GM12801 (cell line): Measurements from ENCODE around the gene C2CD4B.

Source experiments
- CTCF ChIP-seq: IDR thresholded peaks from one replicate; pipeline ENCODE4 v1.5.1; 2011; ENCODE audit warnings: control low read depth; ENCODE audit not compliant: insufficient read length; ENCODE audit errors: extremely low read depth

C2CD4B gene

GRCh38 chr15:62190675-62191074 lies 25.6 kb upstream of the C2CD4B start:
- no peak for TF ChIP-seq CTCF

DNA sequence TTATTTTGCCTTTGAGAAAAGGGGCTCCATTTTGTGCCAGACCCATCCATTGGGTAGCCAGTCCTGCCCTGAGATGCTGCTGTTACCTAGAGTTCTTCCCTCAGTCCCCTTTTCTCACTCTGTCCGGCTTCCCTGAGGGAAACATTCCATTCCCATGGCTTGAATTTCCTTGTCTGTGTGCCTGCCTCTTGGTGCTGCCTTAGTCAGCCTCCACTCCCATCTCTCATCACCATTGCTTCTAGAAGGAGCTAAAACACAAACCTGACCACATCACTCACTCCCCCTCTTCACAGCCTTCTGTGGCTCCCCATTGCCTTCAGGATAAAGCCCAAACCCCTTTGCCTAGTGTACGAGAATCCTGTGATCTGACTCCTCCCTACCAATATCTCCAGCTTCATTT lies 25.2 kb upstream of the C2CD4B start:
- TF ChIP-seq CTCF, result no peak

GRCh38 chr15:62188744-62189143 lies 23.7 kb upstream of the C2CD4B start:
- no peak for TF ChIP-seq CTCF

DNA sequence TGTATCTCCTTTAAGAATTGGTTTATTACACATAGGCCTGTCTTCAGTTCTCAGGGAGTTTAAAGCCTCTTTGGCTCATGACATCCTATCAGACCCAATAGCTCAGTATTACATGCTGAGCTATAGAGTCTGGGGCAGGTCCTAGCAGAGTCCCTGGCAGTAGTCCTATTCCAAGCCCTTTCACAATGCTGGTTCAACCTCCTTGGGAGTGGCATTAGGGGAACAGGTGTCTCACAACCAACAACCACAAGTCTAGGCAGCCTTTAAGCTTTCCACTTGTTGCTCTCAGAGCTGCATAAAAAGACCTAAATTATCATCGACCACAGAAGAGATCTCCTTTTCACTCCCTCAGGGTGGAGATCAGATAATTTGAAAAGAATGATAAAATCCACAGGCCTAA lies 22.8 kb upstream of the C2CD4B start:
- TF ChIP-seq CTCF, result no peak

DNA sequence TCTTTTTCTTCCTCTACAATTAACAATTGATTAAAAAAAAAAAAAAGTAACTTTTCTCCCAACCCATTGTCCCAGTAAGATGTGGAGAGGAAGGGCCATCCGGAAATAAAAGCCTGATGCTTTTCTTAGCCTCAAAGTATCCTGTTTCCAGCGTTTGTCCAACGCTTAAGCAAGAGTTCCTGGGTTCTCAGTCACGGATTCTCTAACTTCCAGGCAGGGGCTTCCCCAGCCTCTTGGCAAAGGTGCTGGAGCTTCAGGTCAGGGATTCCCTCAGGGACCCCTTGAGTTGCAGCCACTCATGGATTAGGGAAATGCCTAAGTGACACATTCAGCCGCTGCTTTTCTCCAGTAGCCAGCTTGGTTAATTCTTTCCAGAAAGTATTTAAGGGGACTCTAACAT lies 22.3 kb upstream of the C2CD4B start:
- TF ChIP-seq CTCF, result no peak

DNA sequence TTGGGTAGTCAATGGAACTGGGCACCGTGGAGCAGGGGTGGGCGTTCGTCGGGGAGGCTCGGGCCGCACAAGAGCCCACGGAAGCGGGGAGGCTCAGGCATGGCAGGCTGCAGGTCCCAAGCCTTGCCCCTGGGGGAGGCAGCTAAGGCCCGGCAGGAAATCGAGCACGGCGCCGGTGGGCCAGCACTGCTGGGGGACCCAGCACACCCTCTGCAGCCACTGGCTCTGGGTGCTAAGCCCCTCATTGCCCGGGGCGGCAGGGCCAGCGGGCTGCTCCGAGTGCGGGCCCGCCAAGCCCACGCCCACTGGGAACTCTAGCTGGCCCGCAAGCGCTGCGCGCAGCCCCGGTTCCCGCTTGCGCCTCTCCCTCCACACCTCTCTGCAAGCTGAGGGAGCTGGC lies 21.5 kb upstream of the C2CD4B start:
- TF ChIP-seq CTCF, result no peak

DNA sequence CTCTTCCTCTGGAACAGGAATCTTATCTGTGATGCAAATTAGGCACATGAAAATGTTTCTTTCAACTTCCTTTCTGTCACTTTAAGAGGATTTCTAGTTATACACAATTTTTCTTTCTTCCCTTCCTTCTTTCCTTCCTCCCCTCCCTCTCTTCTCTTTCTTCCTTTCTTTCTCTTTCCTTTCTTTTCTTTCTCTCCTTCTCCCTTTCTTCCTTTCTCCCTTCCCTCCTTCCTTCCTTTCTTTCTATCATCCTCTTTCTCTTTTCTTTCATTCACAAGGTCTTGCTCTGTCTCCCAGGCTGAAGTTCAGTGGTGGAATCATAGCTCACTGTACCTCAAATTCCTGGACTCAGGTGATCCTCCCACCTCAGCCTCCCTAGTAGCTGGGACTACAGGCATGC lies 18.0 kb upstream of the C2CD4B start:
- TF ChIP-seq CTCF, result no peak

- TF ChIP-seq CTCF, result no peak
These were observed 8.1 kb upstream of the C2CD4B start for GRCh38 chr15:62173215-62173614.
